Spleen (tissue), 11 donors: ENCODE measurements around the gene SMOC2. TPM values are rescaled to one million over a fixed set of nuclear protein-coding genes. Genes with fewer than 3 reads are reported as not detected.

ENCODE experiments used
- DNase-seq: peaks from one replicate; pipeline ENCODE4 v3.0.0-alpha.2; 2020
- H3K27ac ChIP-seq, 8 donors: fragments of 200-600 bp; sonication (generic) in 7 of 8; 1 replicate in 4 of 8; 2 replicates in 4 of 8; pipeline versions ENCODE4 v1.5.0 to v1.8.0; 2016 to 2021; ENCODE audit warnings: inconsistent platforms in 4 of 8, mild to moderate bottlenecking in 4 of 8, moderate library complexity in 1 of 8
- H3K27me3 ChIP-seq, 7 donors: fragments of 200-600 bp; sonication (generic) in 6 of 7; replicated peaks in 1 of 7; 1 replicate in 4 of 7; 2 replicates in 3 of 7; pipeline versions ENCODE4 v1.5.0 to v1.8.0; 2016 to 2021; ENCODE audit warnings: inconsistent platforms in 3 of 7, mild to moderate bottlenecking in 1 of 7
- H3K36me3 ChIP-seq, 6 donors: fragments of 200-600 bp; sonication (generic) in 5 of 6; 1 replicate in 4 of 6; 2 replicates in 2 of 6; pipeline versions ENCODE4 v1.5.0 to v1.8.0; 2016 to 2021; ENCODE audit warnings: inconsistent platforms in 2 of 6
- H3K4me1 ChIP-seq, 6 donors: fragments of 200-600 bp; sonication (generic) in 5 of 6; 1 replicate in 3 of 6; 2 replicates in 3 of 6; pipeline versions ENCODE4 v1.5.0 to v1.8.0; 2016 to 2021; ENCODE audit warnings: inconsistent platforms in 3 of 6
- H3K4me3 ChIP-seq, 8 donors: fragments of 200-600 bp; sonication (generic) in 7 of 8; 1 replicate in 4 of 8; 2 replicates in 4 of 8; pipeline versions ENCODE4 v1.5.0 to v1.8.0; 2016 to 2021; ENCODE audit warnings: inconsistent platforms in 4 of 8, mild to moderate bottlenecking in 4 of 8, moderate library complexity in 2 of 8
- H3K9me3 ChIP-seq, 8 donors: fragments of 200-600 bp; sonication (generic) in 7 of 8; 1 replicate in 4 of 8; 2 replicates in 4 of 8; pipeline versions ENCODE4 v1.5.0 to v1.8.0; 2016 to 2021; ENCODE audit warnings: inconsistent platforms in 4 of 8
- CTCF ChIP-seq, 11 experiments: fragments of 200-600 bp in 7 of 11; fragments of 450-650 bp in 4 of 11; sonication (generic) in 4 of 11; IDR thresholded peaks in 8 of 11; conservative IDR thresholded peaks in 3 of 11; 1 replicate in 7 of 11; 2 replicates in 4 of 11; pipeline versions ENCODE4 v1.4.0 to v1.8.0; 2016 to 2021; ENCODE audit warnings: antibody characterized with exemption in 11 of 11, inconsistent platforms in 4 of 11, mild to moderate bottlenecking in 1 of 11
- POLR2A ChIP-seq, 3 donors: fragments of 450-650 bp; IDR thresholded peaks; one replicate each; pipeline ENCODE4 v1.5.1; 2017; ENCODE audit warnings: antibody characterized with exemption in 3 of 3, mild to moderate bottlenecking in 1 of 3
- POLR2AphosphoS5 ChIP-seq, 3 donors: sonication (generic); formaldehyde crosslinking; IDR thresholded peaks; one replicate each; pipeline ENCODE4 v1.5.1; 2017; ENCODE audit warnings: antibody characterized with exemption in 3 of 3
- WGBS, 5 donors: extraction: QIAGEN DNeasy Blood & Tissue Kit in 3 of 5; methylation state at CpG; one replicate each; pipeline versions ENCODE4 v1.1.5 to v1.1.7; 2013 to 2018; 5-methylcytosine and 5-hydroxymethylcytosine counted together
- intact Hi-C: fragments of 100-400 bp; cut with DNase I; formaldehyde crosslinking; loops from one replicate; pipeline ENCODE4 v1.15.0; 2023; ENCODE audit warnings: low total_unique reads
- polyA plus RNA-seq, 3 donors: library from polyadenylated mRNA; stranded (reverse); fragments of 200-250 nt; gene quantifications; one replicate each; pipeline ENCODE4 v1.2.1, GENCODE V29; 2013
- total RNA-seq, 7 donors: library from RNA; depleted of rRNA in 3 of 7; stranded (reverse); fragments of >200 nt in 3 of 7; fragmentation: NEBNext Ultra II Directional in 4 of 7; extraction: Animal tissue kit (Norgen Biotek cat#: 25700) in 4 of 7; gene quantifications; one replicate each; pipeline versions ENCODE4 v1.1.0 to v1.2.1, GENCODE V29; 2016 to 2021
- donor health status: healthy with polysubstance abuse.
- donor health status: DM: no; HTN: no; CAD: no; lungs with moderate emphysema.
- donor health status: DM: no; HTN: no; CAD: no.
- donor health status: Bipolar disorder and iron deficiency.
- donor health status: healthy.
- donor health status: DM: no; HTN: no; CAD: no.
- donor health status: DM: yes; HTN: yes; CAD: no.

The SMOC2 gene
- total and polyA plus RNA-seq, 10 donors: 0.94 to 7.6 (median 1.8) TPM

DNA sequence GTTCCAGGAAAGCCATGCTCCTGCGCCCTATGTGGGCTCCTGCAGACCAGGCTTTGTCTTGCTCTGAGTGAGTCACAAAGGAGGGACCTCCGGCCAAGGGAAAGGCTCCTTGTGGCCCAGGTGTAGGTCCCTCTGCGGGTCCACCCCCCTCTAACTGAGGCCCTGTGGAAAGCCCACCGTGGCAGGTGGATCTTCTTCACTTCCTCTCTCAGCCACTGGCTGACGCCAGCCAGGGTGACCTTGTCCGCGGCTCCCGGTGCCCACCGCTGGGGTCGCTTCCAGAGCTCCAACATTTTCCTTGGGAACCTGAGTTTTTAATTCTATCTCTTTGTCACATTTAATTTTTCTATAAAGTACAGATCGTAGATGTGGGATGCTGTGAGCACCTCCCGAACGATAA, 54.1 kb downstream of the SMOC2 start:
- TF ChIP-seq POLR2A (IDR thresholded peaks at IDR 0.05) (no peak), POLR2AphosphoS5 (IDR thresholded peaks at IDR 0.05) (no peak), CTCF (IDR thresholded peaks at IDR 0.05 in 8 of 11, conservative IDR thresholded peaks at IDR 0.05 in 3 of 11) (no peak)
- no peak for DNase-seq
- Histone ChIP-seq H3K36me3 (no peaks in the 10 kb centered on the region), H3K4me3 (no peak overlapping the region), H3K4me1 (no peaks in the 10 kb centered on the region), H3K27ac (no peak overlapping the region), H3K9me3 (no peaks in the 10 kb centered on the region), H3K27me3 (peaks cover 0 to 14% (median 0%) of the 10 kb centered on the region in 7 donors)
- 87 to 93% (median 89%) methylated on average over 12 to 13 of the region's 13 CpGs for WGBS, 5 donors
- intact Hi-C loops: no loop called here

DNA sequence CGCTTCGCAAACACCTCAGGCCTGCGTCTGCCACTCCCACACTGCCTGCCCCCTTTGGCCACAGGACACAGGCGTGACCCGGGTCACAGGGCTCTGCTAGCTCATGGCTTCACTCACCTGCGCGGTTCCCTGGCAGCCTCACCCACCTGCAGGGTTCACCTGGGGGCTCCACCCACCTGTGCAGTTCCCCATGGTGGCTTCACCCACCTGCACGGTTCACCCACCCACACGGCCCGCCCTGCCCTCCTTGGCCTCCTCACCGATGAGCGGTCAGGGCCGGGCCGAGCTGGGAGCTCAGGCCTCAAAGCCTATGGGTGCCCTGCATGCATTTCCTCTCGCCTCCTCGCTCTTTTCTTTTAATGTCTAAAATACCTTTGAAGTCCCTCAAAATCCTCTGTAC, 54.7 kb downstream of the SMOC2 start:
- intact Hi-C loops: no loop called here
- Histone ChIP-seq H3K4me3 (no peak overlapping the region), H3K36me3 (no peaks in the 10 kb centered on the region), H3K4me1 (no peaks in the 10 kb centered on the region), H3K27ac (no peak overlapping the region), H3K27me3 (peaks cover 0 to 12% (median 0%) of the 10 kb centered on the region in 7 donors), H3K9me3 (no peaks in the 10 kb centered on the region)
- TF ChIP-seq POLR2A (IDR thresholded peaks at IDR 0.05) (no peak), CTCF (IDR thresholded peaks at IDR 0.05 in 8 of 11, conservative IDR thresholded peaks at IDR 0.05 in 3 of 11) (no peak), POLR2AphosphoS5 (IDR thresholded peaks at IDR 0.05) (no peak)
- DNase-seq: no peak
- WGBS, 5 donors: 85 to 94% (median 86%) methylated on average over 16 of the region's 16 CpGs

- Histone ChIP-seq H3K9me3 (no peaks in the 10 kb centered on the region), H3K36me3 (no peaks in the 10 kb centered on the region), H3K4me1 (no peaks in the 10 kb centered on the region), H3K4me3 (no peak overlapping the region), H3K27ac (no peak overlapping the region), H3K27me3 (peaks cover 0 to 9% (median 0%) of the 10 kb centered on the region in 7 donors)
- intact Hi-C loops: no loop called here
- TF ChIP-seq POLR2AphosphoS5 (IDR thresholded peaks at IDR 0.05) (no peak), CTCF (IDR thresholded peaks at IDR 0.05 in 8 of 11, conservative IDR thresholded peaks at IDR 0.05 in 3 of 11) (no peak), POLR2A (IDR thresholded peaks at IDR 0.05) (no peak)
- 69 to 79% (median 74%) methylated on average over 24 of the region's 24 CpGs for WGBS, 5 donors
- no peak for DNase-seq
Observed at GRCh38 chr6:168496139-168496996, 55.4 kb downstream of the SMOC2 start.

DNA sequence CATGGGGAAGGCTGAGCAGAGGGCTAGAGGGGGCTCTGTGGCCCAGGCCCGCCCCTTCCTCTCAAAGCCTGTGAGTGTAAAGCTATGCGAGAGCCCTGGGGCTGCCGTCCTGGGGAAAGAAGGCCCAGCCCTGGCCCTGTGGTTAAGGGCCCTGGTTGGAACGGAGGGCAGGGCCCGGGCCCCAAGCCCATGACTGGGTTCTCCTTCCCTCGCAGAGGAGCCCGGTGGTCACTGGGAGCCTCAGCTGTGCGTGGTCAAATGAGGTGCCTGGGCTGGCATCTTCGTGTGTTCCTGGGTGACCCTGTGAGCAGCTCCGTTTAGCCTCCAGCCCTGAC, 56.0 kb downstream of the SMOC2 start:
- H3K4me3 ChIP-seq: no peak overlapping the region
- intact Hi-C loops: no loop called here
- TF ChIP-seq POLR2AphosphoS5 (IDR thresholded peaks at IDR 0.05) (no peak), POLR2A (IDR thresholded peaks at IDR 0.05) (no peak), CTCF (IDR thresholded peaks at IDR 0.05 in 8 of 11, conservative IDR thresholded peaks at IDR 0.05 in 3 of 11) (no peak)
- H3K27ac ChIP-seq: no peak overlapping the region
- peaks cover 0 to 9% (median 0%) of the 10 kb centered on the region in 7 donors for H3K27me3 ChIP-seq
- H3K4me1 ChIP-seq: no peaks in the 10 kb centered on the region
- DNase-seq: no peak
- no peaks in the 10 kb centered on the region for H3K9me3 ChIP-seq
- 76 to 86% (median 80%) methylated on average over 6 to 10 of the region's 10 CpGs for WGBS, 5 donors
- H3K36me3 ChIP-seq: no peaks in the 10 kb centered on the region
